LNCAP (cell line): ENCODE data around the gene CARHSP1.

ENCODE experiments used
- TF ChIP-seq, protein P1 (sequence below): fragments of 450-650 bp; IDR thresholded peaks from 2 replicates; pipeline ENCODE4 v1.5.1; 2017; ENCODE audit warnings: mild to moderate bottlenecking

Gene CARHSP1

DNA sequence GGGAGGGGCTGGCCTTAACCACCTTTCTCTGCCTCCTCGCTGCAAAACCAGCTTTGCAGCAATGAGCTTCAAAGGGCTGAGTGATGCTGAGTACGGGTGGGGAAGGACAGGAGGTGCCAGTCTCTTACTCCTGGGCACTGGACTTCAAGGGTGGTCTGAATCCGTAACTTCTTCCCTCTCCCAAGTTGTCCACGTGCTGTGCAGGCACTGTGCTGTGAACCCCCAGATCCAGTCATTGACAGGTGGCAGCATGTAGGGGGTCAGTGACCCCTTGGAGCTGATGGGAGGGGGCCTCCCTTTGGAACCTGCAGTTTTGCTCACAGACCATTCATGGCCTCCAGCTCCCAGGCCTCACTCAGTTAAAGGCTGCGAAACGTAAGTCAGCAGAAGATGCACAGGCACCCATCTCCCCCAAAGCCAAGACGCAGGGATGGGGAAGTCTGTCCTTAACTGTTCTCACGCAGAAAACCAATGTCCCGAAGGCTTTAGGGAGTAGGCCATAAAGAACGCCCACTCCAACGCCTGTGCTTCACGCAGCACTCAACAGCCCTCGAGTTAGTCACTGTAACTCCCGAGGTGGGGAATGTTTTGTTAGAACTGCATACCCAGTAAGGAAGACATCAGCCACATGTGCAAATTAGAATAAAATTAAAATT lies 21.2 kb upstream of the CARHSP1 start:
- TF ChIP-seq, protein P1, sequence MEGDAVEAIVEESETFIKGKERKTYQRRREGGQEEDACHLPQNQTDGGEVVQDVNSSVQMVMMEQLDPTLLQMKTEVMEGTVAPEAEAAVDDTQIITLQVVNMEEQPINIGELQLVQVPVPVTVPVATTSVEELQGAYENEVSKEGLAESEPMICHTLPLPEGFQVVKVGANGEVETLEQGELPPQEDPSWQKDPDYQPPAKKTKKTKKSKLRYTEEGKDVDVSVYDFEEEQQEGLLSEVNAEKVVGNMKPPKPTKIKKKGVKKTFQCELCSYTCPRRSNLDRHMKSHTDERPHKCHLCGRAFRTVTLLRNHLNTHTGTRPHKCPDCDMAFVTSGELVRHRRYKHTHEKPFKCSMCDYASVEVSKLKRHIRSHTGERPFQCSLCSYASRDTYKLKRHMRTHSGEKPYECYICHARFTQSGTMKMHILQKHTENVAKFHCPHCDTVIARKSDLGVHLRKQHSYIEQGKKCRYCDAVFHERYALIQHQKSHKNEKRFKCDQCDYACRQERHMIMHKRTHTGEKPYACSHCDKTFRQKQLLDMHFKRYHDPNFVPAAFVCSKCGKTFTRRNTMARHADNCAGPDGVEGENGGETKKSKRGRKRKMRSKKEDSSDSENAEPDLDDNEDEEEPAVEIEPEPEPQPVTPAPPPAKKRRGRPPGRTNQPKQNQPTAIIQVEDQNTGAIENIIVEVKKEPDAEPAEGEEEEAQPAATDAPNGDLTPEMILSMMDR: no peak

DNA sequence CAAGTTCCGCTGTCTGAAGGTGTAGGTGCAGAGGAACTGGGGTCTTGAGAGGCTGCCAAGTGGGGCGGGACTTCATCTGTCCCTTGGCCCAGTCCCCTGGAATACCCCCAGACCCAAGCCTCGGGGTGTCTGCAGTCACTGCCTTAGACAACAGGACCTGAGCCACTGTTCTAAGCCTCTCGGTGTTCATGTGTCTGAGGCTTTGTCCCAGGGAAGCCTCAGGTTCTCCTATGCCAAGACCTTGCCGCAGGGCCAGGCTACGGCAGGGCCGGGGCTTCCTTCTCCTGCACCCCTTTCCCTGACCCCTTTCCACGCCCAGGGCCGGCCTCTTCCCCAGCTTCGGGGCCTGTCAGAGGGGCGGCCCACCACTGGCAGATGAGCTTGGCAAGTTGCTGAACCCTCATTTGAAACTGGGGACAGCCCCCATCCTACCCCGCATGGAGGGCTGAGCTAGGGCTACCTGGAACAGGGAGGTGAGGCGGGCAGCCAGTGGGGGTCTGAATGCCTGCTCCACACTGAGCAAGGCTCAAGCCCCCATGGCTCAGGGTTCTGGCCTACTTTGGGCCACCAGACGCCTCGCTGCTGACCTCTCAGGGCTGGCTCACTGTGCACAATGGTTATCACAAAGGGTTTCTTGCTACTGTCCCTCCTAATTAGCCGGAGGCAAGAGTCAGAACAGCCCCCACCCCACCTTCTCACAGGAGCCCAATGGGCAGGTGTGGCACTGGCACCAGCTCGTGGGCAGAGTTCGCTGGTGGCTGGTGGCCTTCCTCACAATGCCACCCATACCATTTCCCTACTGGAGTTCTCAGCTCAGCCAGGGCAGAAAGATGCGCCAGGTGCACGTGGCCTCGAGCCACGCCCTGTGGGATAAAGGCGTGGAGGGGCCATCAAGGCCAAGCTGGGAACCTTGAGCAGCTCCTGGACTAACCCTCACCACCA lies 20.4 kb upstream of the CARHSP1 start:
- TF ChIP-seq, protein P1: no peak

GRCh38 chr16:8887952-8888560 lies 19.2 kb upstream of the CARHSP1 start:
- TF ChIP-seq, protein P1: no peak

GRCh38 chr16:8887431-8887765 lies 18.6 kb upstream of the CARHSP1 start:
- TF ChIP-seq, protein P1: no peak

DNA sequence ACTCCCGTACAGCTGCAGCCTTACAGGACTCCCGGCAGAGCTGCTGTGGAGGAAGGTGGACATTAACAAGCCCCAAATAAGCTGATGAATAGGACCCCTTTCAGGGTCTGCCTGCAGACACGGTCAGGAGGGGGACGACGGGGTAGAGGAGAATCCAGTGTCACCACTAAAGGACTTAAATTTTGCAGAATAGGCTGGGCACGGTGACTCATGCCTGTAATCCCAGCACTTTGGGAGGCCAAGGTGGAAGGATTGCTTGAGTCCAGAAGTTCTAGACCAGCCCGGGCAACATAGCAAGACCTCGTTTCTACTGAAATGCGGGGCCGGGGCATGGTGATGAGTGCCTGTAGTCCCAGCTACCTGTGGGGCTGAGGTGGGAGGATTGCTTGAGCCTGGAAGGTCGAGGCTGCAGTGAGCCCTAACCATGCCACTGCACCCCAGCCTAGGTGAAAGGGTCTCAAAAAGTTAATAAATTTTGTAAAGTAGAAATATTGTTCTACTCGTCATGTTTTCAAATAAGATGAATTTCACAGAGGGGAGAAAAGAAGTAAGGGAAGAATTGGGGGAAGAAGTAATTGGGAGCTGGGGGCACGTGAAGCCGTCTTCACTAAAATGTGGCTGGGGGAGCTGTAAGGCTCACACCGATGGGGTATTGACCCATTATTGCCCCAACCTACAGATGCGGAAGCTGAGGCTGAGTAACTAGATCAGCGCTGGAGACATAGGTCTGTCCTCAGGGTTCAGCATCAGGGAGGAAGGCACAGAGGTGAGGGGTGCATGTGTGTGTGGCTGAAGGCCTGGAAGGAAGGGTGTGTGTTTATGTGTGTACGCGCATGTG lies 18.0 kb upstream of the CARHSP1 start:
- TF ChIP-seq, protein P1: no peak

DNA sequence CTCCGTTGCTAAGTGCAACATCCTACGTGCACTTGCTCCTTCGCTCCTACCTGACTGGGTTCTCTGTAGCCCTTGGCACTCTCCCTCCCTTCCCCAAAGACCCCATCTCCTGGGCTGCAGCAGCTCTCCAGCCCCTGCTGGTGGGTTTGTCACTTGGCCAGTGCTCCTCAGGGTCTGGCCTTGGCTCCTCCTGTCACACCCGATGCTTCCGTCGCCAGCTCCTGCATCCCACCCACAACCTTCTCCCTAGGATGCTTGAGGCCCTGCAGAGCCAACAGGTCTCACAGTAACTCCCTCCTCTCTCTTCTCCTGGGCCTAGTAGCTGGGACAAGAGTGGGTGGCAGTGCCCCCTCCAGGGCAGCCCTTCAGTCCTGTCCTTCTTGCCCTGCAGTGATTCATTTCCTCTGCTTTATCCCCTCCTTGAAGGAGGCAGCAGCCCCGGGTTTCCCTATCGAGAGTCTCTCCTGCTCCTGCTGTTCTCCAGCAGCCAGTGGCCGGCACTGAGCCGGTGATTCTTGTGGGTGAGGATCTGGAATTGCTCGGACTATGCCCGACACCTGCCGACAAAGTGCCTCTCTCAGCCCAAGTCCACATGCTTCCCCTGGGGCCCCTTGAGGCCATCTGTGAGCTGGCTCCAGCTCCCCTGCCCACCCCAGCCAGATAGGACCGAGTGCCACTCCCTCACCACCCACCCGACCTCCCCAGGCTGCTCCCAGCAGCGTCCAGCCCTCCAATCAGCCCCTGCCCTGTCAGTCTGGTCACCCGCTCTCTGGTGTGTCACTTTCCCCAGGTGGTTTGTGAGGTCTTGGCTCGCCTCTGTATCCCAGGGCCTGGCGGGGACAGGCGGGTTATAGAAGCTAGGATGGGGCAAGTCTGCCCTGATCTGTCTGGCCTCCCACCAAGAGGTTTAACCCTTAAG lies 17.1 kb upstream of the CARHSP1 start:
- TF ChIP-seq, protein P1: no peak
